Ovary (tissue), 10 donors: ENCODE results near the gene BRCC3. TPM values are rescaled to one million over a fixed set of nuclear protein-coding genes. Genes with fewer than 3 reads are reported as not detected.

Source experiments
- DNase-seq, 5 donors: peaks; one replicate each; pipeline ENCODE4 v3.0.0-alpha.2; 2019 to 2020
- H3K27ac ChIP-seq, 2 donors: fragments of 200-600 bp; one replicate each; pipeline versions ENCODE4 v1.5.1 to v1.8.0; 2019 to 2022
- H3K27me3 ChIP-seq: fragments of 200-600 bp; one replicate; pipeline ENCODE4 v1.8.0; 2022
- H3K36me3 ChIP-seq: fragments of 200-600 bp; sonication (generic); one replicate; pipeline ENCODE4 v1.5.1; 2019
- H3K4me1 ChIP-seq: one replicate; pipeline ENCODE4 v1.8.1; 2013; ENCODE audit warnings: mild to moderate bottlenecking, moderate library complexity; ENCODE audit not compliant: insufficient read depth
- H3K4me3 ChIP-seq: fragments of 200-600 bp; sonication (generic); one replicate; pipeline ENCODE4 v1.5.1; 2017
- H3K9me3 ChIP-seq, 2 donors: fragments of 200-600 bp in 1 of 2; sonication (generic) in 1 of 2; one replicate each; pipeline versions ENCODE4 v1.5.1 to v1.8.1; 2013 to 2019; ENCODE audit warnings: mild to moderate bottlenecking in 1 of 2, moderate library complexity in 1 of 2
- EP300 ChIP-seq: sonication (generic); formaldehyde crosslinking; IDR thresholded peaks from one replicate; pipeline ENCODE4 v1.6.1; 2017; ENCODE audit warnings: antibody characterized with exemption
- POLR2A ChIP-seq: fragments of 450-650 bp; IDR thresholded peaks from one replicate; pipeline ENCODE4 v1.6.1; 2017; ENCODE audit warnings: antibody characterized with exemption, mild to moderate bottlenecking, moderate library complexity
- WGBS, 3 donors: extraction: QIAGEN DNeasy Blood & Tissue Kit in 1 of 3; methylation state at CpG; one replicate each; pipeline versions ENCODE4 v1.1.5 to v1.1.7; 2013 to 2017; 5-methylcytosine and 5-hydroxymethylcytosine counted together
- intact Hi-C, 4 donors: fragments of 100-400 bp; cut with DNase I; formaldehyde crosslinking; loops; one replicate each; pipeline versions ENCODE4 v1.11.0 to v1.15.1; 2022 to 2023
- long read RNA-seq, 3 donors: library from polyadenylated mRNA in 2 of 3; unstranded in 2 of 3; transcript quantifications; one replicate each; pipeline ENCODE4 v2.0.0 and lab custom pipeline, GENCODE V29; 2021 to 2026
- polyA plus RNA-seq, 2 donors: library from polyadenylated mRNA; stranded (reverse); fragments of 200-250 nt in 1 of 2; fragments of 350-450 nt in 1 of 2; fragmentation: Illumina TruSeq in 1 of 2; extraction: RNeasy Lipid Tissue Mini Kit (QIAGEN cat#74804) in 1 of 2; gene quantifications; one replicate each; pipeline ENCODE4 v1.2.3, GENCODE V29; 2013 to 2014
- total RNA-seq, 7 donors: library from RNA; depleted of rRNA in 2 of 7; stranded (reverse); fragments of >200 nt in 2 of 7; fragmentation: NEBNext Ultra II Directional in 3 of 7; extraction: Animal tissue kit (Norgen Biotek cat#: 25700) in 3 of 7; gene quantifications; one replicate each; pipeline versions ENCODE4 v1.1.0 to v1.2.4, GENCODE V29; 2016 to 2023
- TF ChIP-seq, protein P1 (sequence below), 3 donors: fragments of 450-650 bp in 2 of 3; fragments of 200-600 bp in 1 of 3; IDR thresholded peaks; one replicate each; pipeline versions ENCODE4 v1.5.1 to v1.8.0; 2016 to 2022; ENCODE audit warnings: antibody characterized with exemption in 3 of 3, mild to moderate bottlenecking in 1 of 3
- donor health status: DM: no; HTN: no; CAD: no; lungs with moderate emphysema.
- donor health status: DM: no; HTN: no; CAD: no.
- donor health status: Bipolar disorder and iron deficiency.
- donor health status: DM: yes; HTN: yes; CAD: no.
- donor health status: DM: no; HTN: no; CAD: no.
- donor health status: DM: yes; HTN: yes; CAD: no.

Gene BRCC3
- total RNA-seq (10 to 100 TPM in 5 of 7 donors, 1 to 10 TPM in 2; 4.3 to 15.1 (median 13.3) TPM), polyA plus RNA-seq (10 to 100 TPM in 1 of 2 donors, 1 to 10 TPM in 1; 5.9 to 13.9 TPM)
- long read RNA-seq, donor 1, transcript BRCC3-208 (10 exons, 2,694 nt), result major isoform, 38 of 67 reads
- long read RNA-seq, donor 1, partial matches to known transcripts, result 2 of 67 reads
- long read RNA-seq, donor 1, other reads (novel, unspliced or antisense), result 22 of 67 reads
- long read RNA-seq, donor 2, transcript BRCC3-208 (10 exons, 2,694 nt), result major isoform, 5 of 7 reads
- long read RNA-seq, donor 2, partial matches to known transcripts, result 0 of 7 reads
- long read RNA-seq, donor 2, other reads (novel, unspliced or antisense), result 0 of 7 reads
- long read RNA-seq, donor 3, transcript BRCC3-208 (10 exons, 2,694 nt), result major isoform, 9 of 18 reads
- long read RNA-seq, donor 3, partial matches to known transcripts, result 1 of 18 reads
- long read RNA-seq, donor 3, other reads (novel, unspliced or antisense), result 6 of 18 reads

DNA sequence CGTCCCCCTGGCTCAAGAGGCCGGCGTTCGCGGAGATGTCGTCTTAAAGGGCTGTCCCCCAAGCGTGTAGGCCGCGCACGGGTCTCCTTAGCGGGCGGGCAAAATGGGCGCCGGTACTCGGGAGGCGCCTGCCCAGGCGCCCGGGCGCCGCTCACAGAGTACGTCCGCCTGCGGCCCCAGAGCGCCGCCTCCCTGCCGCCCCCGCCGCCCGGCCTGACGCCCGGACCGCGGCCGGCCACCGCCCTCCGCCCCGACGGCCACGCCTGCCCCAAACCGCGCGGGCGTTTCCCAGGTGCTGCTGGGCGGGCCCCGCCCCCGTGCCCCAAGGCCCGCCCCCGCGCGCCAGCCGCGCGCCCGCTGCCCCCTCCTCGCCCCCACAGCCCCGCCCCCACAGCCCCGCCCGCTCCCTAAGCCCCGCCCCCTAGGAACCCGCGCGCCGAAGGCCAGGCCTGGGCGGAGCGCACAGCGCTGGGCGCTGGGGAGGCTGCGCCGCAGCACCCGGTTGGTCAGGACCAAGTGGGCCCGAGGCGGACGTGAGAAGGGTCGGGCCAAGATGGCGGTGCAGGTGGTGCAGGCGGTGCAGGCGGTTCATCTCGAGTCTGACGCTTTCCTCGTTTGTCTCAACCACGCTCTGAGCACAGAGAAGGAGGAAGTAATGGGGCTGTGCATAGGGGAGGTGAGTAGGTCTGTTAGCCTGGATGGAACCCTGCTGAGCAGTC, at the start of gene BRCC3, which contains the start of the genes CMC4 and MTCP1:
Gene BRCC3 (plus strand): TSS at position 534 of the 719 bp plus-strand sequence. CDS start 20 bp downstream, at position 554.
Gene CMC4 (minus strand): TSS at position 162 of the 719 bp plus-strand sequence. CDS start 7,113 bp downstream, outside the sequence.
Gene MTCP1 (minus strand): TSS at position 162 of the 719 bp plus-strand sequence. CDS start 5,126 bp downstream, outside the sequence.
- TF ChIP-seq POLR2A, result peak; percentile 31
- TF ChIP-seq, protein P1, sequence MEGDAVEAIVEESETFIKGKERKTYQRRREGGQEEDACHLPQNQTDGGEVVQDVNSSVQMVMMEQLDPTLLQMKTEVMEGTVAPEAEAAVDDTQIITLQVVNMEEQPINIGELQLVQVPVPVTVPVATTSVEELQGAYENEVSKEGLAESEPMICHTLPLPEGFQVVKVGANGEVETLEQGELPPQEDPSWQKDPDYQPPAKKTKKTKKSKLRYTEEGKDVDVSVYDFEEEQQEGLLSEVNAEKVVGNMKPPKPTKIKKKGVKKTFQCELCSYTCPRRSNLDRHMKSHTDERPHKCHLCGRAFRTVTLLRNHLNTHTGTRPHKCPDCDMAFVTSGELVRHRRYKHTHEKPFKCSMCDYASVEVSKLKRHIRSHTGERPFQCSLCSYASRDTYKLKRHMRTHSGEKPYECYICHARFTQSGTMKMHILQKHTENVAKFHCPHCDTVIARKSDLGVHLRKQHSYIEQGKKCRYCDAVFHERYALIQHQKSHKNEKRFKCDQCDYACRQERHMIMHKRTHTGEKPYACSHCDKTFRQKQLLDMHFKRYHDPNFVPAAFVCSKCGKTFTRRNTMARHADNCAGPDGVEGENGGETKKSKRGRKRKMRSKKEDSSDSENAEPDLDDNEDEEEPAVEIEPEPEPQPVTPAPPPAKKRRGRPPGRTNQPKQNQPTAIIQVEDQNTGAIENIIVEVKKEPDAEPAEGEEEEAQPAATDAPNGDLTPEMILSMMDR (IDR thresholded peaks at IDR 0.05), result no peak
- Histone ChIP-seq H3K9me3 (no peaks in the 10 kb centered on the region), H3K27ac (peak within 1 kb of the TSS in 1 of 2 donors; percentile 69), H3K36me3 (no peaks in the 10 kb centered on the region), H3K27me3 (no peaks in the 10 kb centered on the region), H3K4me3 (peak within 1 kb of the TSS; percentile 45), H3K4me1 (no peaks in the 10 kb centered on the region)
- 29 to 59% (median 47%) methylated on average over 30 to 81 of the region's 81 CpGs for whole genome bisulfite sequencing, 3 donors
- peak; percentile 74 to 85 (median 78) for DNase-seq
- intact Hi-C loops, result no loop called here

DNA sequence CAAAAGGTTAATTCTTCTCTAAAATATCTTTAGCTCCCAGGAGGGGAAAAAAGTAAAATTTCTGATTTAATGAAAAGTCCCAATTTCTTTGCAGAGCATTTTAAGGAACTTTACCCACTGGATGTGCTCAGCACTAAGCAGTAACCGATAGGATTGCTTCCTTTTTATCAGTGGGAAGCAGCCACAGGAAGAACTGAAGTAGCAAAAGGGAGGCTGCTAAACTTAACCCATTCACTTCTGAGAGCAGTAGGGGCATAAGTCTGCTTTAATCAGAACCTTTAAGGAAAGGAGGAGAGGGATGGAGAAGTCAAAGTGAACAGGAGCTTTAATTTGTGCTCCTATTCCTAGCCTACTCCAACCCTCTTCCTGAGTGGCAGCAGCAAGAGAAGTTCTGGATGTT, 48.7 kb upstream of the BRCC3 start, which contains the start of gene F8:
Gene F8 (minus strand): TSS at position 139 of the 400 bp plus-strand sequence. CDS start 171 bp downstream, outside the sequence.
- H3K9me3 ChIP-seq, result no peaks in the 10 kb centered on the region
- 9 to 15% (median 15%) methylated on average over 1 of the region's 1 CpG for WGBS, 3 donors
- no peaks in the 10 kb centered on the region for H3K36me3 ChIP-seq
- TF ChIP-seq, protein P1 (IDR thresholded peaks at IDR 0.05), result no peak
- TF ChIP-seq POLR2A (no peak), EP300 (no peak)
- H3K27me3 ChIP-seq, result no peaks in the 10 kb centered on the region
- no peak within 1 kb of the TSS for H3K4me3 ChIP-seq
- intact Hi-C loops, result no loop called here
- no peaks in the 10 kb centered on the region for H3K4me1 ChIP-seq
- no peak for DNase-seq
- no peak within 1 kb of the TSS for H3K27ac ChIP-seq

DNA sequence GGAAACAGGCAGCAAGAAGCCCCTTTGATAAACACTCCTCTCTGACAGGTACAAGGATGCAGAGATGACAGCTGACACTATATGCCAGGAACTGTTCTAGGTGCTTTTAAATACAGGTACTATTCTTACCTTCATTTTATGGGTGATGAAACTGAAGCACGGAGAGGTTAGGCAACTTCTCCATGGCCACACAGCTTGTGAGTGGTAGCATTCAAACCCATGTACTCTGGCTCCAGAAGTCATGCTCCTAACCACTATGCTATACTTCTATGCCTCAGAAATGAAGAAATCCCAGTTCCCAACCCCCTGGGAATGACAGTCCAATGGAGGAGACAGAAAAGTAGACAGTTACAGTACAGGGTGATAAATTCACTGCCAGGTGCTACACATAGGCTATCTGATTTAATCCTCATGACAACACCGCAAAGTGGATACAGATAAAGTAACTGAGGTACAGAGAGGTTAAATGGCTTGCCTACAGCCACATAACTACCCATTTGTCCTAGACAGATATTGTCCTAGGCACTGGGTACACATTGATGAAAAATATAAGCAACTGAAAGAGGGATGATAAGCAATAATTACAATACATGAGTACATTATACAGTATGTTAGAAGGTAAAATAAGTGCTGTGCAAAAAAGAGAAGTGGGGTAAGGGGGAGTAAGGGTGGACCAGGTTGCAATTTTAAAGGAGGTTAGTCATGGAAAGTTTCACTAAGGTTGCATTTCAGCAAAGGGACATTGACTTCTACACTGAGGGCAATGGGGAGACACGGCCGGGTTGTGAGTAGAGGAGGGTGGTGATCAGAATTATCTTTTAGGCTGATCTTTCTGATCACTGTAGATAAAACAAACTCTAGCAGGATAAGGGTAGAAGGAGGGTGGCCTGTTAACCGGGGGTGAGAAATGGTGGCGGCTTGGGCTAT, 47.1 kb upstream of the BRCC3 start:
- intact Hi-C loops, result no loop called here
- TF ChIP-seq EP300, result no peak
- TF ChIP-seq, protein P1 (IDR thresholded peaks at IDR 0.05), result no peak
- no peak for TF ChIP-seq POLR2A
- no peak for DNase-seq
- H3K9me3 ChIP-seq, result no peaks in the 10 kb centered on the region
- H3K4me1 ChIP-seq, result no peaks in the 10 kb centered on the region
- H3K36me3 ChIP-seq, result no peaks in the 10 kb centered on the region
- no peak overlapping the region for H3K4me3 ChIP-seq
- no peak overlapping the region for H3K27ac ChIP-seq
- H3K27me3 ChIP-seq, result no peaks in the 10 kb centered on the region
- 81 to 84% (median 83%) methylated on average over 6 of the region's 6 CpGs for WGBS, 3 donors

DNA sequence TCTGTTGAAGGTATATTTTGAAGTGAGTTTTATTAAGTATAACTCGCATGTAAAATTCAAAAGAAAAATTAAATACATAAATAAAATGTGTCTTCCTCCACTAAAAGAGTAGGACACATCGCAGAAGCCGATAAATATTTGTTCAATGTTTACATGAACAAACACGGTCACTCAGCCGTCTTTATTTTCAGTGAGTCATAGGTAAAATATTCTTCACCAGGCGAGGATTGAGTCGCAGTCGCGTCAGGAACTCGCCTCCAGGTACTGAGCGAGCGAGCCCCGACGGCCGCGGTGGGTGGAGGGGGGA, 44.9 kb upstream of the BRCC3 start:
- WGBS, 3 donors, result 24 to 35% (median 33%) methylated on average over 16 of the region's 16 CpGs
- no peak for DNase-seq
- intact Hi-C loops, result no loop called here
- TF ChIP-seq, protein P1 (IDR thresholded peaks at IDR 0.05), result no peak
- TF ChIP-seq EP300, result no peak
- TF ChIP-seq POLR2A, result no peak
- Histone ChIP-seq H3K4me1 (no peaks in the 10 kb centered on the region), H3K27ac (peak overlapping the region in 1 of 2 donors; percentile 95), H3K36me3 (no peaks in the 10 kb centered on the region), H3K9me3 (no peaks in the 10 kb centered on the region), H3K27me3 (no peaks in the 10 kb centered on the region), H3K4me3 (peak overlapping the region; percentile 75)
